Measurements from ENCODE around the gene ZNF236.

ZNF236 gene

DNA sequence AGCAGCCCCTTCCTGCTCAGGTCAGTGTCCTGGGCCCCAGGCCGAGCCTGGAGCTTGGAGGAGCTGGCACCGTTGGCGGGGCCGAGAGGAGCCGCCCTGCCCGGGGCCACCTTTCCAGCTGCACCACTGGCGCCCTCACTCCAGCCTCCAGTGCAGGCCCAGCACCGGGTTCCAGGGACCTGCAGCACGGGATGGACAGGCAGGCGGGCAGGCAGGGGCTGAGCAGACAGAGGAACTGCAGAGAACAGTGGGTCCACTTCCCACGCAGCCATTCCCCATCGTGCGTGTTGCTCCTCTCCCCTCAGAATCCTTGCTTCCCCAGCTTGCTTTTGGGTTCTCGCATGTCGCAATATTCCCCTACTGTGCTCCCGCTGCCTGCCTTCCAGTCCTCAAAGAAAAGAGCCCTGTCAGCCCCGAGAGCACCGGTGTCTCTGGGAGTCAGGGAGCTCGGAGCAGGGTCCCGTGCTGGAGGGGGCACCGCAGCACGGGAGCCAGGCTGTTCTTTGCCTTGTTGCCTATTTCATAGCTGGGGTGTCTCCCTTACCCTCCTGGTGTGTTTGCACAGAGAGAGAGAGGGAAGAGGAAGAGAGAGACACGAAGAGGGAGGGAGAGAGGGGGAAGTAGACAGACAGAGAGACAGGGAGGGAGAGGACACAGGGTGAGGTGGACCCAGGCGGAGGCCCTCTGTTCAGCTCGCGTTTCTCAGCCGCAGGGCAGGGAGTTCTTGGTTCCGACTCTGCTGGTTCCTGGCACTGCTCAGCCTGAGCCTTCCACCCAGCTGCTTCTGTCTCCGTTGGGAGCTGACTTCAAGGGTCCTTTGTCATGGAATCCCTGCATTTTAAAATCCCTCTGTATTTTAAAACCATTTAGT, 184.2 kb downstream of the ZNF236 start:
- Histone ChIP-seq H3K4me3 (ENCODE audit: low read depth, low read length) (no peak overlapping the region), H3K27me3 (replicated peaks) (no peaks in the 10 kb centered on the region), H3K27ac (no peak overlapping the region), H3K36me3 (replicated peaks) (no peaks in the 10 kb centered on the region)
- no peak for DNase-seq
- in situ Hi-C loops (cut with HindIII; ENCODE audit: low pct_ligation_motif_present, low sequenced_read_pairs), result no loop called here
- TF ChIP-seq, protein P1, sequence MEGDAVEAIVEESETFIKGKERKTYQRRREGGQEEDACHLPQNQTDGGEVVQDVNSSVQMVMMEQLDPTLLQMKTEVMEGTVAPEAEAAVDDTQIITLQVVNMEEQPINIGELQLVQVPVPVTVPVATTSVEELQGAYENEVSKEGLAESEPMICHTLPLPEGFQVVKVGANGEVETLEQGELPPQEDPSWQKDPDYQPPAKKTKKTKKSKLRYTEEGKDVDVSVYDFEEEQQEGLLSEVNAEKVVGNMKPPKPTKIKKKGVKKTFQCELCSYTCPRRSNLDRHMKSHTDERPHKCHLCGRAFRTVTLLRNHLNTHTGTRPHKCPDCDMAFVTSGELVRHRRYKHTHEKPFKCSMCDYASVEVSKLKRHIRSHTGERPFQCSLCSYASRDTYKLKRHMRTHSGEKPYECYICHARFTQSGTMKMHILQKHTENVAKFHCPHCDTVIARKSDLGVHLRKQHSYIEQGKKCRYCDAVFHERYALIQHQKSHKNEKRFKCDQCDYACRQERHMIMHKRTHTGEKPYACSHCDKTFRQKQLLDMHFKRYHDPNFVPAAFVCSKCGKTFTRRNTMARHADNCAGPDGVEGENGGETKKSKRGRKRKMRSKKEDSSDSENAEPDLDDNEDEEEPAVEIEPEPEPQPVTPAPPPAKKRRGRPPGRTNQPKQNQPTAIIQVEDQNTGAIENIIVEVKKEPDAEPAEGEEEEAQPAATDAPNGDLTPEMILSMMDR (IDR thresholded peaks at IDR 0.05; ENCODE audit: low read depth, low read length, missing control alignments), result no peak

DNA sequence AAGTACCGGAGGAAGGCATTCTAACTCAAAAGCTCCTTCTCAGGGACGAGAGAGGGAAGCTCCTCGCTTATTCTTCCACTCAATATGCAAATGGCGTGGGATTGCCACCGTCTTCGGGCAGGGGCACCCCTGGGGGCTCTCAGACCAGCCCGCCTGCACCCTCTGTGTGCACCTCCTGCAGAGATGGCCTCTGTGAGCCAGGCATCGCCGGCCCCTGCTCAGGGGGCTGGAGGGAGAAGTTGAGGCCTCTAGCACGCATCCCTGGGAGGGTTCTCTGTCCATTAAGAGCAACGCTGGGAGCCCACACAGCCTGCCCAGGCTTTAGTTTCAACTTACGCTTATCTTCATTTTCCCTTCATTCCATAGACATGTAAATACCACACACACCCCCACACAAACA, 184.9 kb downstream of the ZNF236 start:
- TF ChIP-seq, protein P1 (IDR thresholded peaks at IDR 0.05; ENCODE audit: low read depth, low read length, missing control alignments), result no peak
- Histone ChIP-seq H3K36me3 (replicated peaks) (no peaks in the 10 kb centered on the region), H3K4me3 (ENCODE audit: low read depth, low read length) (no peak overlapping the region), H3K27ac (no peak overlapping the region), H3K27me3 (replicated peaks) (no peaks in the 10 kb centered on the region)
- in situ Hi-C loops (cut with HindIII; ENCODE audit: low pct_ligation_motif_present, low sequenced_read_pairs), result no loop called here
- no peak for DNase-seq

DNA sequence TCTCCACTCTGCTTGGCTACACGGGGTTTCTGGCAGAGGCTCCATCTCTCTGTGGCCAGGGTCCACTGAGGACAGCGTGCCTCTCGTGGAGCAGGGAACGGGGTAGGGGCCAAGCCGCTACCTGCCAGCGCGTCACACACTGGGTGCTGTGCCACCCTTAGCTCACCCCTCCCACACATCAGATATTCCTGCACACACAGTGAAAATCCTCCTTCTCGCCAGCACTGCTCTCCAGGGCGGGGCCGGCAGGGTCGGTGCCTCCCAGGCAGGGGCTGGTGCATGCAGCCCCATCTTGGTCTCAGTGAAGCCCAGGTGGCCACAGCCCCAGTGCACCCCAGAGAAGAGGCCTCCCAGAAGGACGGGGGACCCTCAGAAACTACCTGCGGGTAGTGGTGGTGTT, 185.6 kb downstream of the ZNF236 start:
- in situ Hi-C loops (cut with HindIII; ENCODE audit: low pct_ligation_motif_present, low sequenced_read_pairs), result no loop called here
- Histone ChIP-seq H3K4me3 (ENCODE audit: low read depth, low read length) (no peak overlapping the region), H3K36me3 (replicated peaks) (no peaks in the 10 kb centered on the region), H3K27ac (no peak overlapping the region), H3K27me3 (replicated peaks) (no peaks in the 10 kb centered on the region)
- DNase-seq, result no peak
- TF ChIP-seq, protein P1 (IDR thresholded peaks at IDR 0.05; ENCODE audit: low read depth, low read length, missing control alignments), result no peak

DNA sequence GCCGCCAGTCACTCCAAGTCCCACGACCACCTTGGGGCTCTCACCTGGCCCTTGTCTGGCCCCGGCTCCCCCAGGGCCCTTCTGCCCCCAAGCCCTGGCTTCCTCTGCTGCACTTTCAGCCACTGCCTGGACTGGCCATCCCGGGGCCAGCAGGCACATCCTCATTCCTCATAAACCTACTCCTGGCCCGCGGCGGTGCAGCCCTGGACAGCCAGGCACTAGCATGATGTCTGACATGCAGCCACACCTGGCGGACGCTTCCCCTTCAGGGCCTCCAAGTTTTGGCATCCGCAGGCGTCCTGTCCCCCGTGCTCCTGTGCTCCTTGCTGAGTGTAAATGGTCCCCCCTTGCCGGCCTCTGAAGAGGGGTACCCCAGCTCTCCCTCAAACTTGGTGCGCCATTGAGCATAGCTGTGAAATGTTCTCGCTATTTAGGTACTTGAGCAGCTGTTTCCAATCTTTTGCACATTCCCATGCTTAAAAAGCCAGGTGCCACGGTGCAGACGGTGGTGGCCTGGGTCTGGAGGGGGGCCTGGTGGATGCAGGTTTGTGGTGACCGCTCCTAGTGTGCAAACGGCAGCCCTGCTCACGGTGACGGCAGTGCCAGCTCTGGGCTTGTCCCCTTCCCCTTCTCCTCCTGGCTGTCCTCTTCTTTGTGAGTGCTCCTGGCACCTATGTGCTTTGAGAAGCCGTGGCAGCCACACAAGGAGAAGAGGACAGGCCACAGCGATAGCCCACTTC, 186.4 kb downstream of the ZNF236 start:
- Histone ChIP-seq H3K4me3 (ENCODE audit: low read depth, low read length) (no peak overlapping the region), H3K27ac (no peak overlapping the region), H3K36me3 (replicated peaks) (no peaks in the 10 kb centered on the region), H3K27me3 (replicated peaks) (no peaks in the 10 kb centered on the region)
- TF ChIP-seq, protein P1 (IDR thresholded peaks at IDR 0.05; ENCODE audit: low read depth, low read length, missing control alignments), result no peak
- no peak for DNase-seq
- in situ Hi-C loops (cut with HindIII; ENCODE audit: low pct_ligation_motif_present, low sequenced_read_pairs), result no loop called here

DNA sequence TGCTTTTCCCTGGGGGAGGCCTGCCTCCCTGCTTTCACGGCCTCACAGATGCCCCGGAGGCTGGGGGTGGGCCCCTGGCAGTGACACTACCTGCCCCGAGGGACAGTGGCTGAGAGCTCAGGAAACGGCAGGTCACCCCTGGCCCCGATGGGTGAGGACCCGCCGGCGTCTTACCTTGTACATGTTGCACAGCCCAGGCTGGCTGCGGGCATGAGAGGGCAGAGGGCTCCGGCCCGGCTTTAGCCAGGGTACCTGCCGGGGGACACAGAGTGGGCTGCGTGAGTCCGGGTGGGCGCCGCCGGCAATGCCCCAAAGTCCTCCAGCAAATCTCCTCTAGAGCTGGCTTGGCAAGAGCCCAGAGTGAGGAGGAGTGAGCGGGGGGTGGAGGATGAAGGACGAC, 187.3 kb downstream of the ZNF236 start:
- TF ChIP-seq, protein P1 (IDR thresholded peaks at IDR 0.05; ENCODE audit: low read depth, low read length, missing control alignments), result no peak
- Histone ChIP-seq H3K27ac (no peak overlapping the region), H3K36me3 (replicated peaks) (no peaks in the 10 kb centered on the region), H3K27me3 (replicated peaks) (no peaks in the 10 kb centered on the region), H3K4me3 (ENCODE audit: low read depth, low read length) (no peak overlapping the region)
- in situ Hi-C loops (cut with HindIII; ENCODE audit: low pct_ligation_motif_present, low sequenced_read_pairs), result no loop called here
- DNase-seq, result no peak
